ENCODE data around the gene KREMEN2.
A peak's percentile ranks its signal among the peaks of the same experiment; 100 is the strongest.

KREMEN2 gene

DNA sequence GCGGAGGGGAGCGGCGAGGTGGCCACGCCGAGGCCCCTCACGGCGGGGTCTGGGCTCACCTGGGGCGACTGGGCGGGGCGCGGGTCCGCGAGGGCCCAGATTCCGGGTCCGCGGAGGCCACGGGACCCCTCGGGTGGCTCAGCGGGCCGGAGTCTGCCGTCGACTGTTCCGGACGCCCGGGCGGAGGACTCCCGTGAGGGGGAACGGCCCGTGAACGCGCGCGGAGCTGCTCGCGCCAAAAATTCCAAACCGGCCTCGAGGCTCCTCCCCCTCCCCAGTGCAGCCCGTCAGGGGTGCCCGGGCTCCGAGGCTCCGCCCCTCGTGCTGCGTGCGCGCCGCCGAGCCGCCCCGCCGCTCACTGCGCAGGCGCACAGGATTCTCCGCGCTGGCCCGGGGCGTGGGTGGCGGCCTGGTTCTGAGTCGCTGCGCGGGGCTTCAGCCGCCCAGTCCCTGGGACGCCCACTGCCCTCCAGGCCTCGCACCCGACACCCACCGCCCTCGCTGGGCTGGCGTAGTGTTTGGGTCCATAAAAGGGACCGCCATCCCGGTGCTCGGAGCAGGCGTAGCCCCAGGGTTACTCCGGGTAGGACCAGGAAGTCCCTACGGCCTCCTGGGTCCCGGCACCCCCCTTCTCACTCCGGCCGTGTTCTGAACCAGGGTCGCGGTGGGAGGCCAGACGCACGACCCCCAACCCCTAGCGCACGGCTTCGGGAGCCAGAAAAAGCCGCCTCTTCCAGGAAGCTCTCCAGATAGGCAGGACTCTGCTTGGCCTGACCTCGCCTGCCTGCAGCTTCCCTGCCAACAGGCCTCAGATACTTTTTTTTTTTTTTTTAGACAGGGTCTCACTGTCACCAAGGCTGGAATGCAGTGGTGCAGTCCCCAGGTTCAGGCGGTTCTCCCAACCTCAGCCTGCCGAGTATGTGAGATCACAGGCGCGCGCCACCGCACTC, 16.4 kb downstream of the KREMEN2 start, which contains the start of gene PKMYT1:
TSS of gene PKMYT1 (minus strand) at position 220 of the 950 bp plus-strand sequence. CDS start 789 bp downstream, outside the sequence.
- Histone ChIP-seq H3K4me1 (ENCODE audit: control insufficient read depth, insufficient read depth, low read length) (peaks cover 5% of the 10 kb centered on the region; the same call in 1 of the 2 replicates), H3K4me3 (ENCODE audit: low read length) (peak within 1 kb of the TSS; percentile 88), H3K36me3 (ENCODE audit: control insufficient read depth, insufficient read depth, low read length) (peaks cover 12% of the 10 kb centered on the region), H3K27me3 (ENCODE audit: control insufficient read depth, insufficient read depth, low read length) (no peaks in the 10 kb centered on the region), H3K9me3 (ENCODE audit: control insufficient read depth, insufficient read depth, low read length) (no peaks in the 10 kb centered on the region), H3K27ac (ENCODE audit: low read length) (no peak within 1 kb of the TSS)
- WGBS (ENCODE audit: insufficient coverage, insufficient read length) = no CpG with 5 or more reads among the region's 91 CpGs
- DNase-seq (ENCODE audit: low read depth, low spot score) = no peak

DNA sequence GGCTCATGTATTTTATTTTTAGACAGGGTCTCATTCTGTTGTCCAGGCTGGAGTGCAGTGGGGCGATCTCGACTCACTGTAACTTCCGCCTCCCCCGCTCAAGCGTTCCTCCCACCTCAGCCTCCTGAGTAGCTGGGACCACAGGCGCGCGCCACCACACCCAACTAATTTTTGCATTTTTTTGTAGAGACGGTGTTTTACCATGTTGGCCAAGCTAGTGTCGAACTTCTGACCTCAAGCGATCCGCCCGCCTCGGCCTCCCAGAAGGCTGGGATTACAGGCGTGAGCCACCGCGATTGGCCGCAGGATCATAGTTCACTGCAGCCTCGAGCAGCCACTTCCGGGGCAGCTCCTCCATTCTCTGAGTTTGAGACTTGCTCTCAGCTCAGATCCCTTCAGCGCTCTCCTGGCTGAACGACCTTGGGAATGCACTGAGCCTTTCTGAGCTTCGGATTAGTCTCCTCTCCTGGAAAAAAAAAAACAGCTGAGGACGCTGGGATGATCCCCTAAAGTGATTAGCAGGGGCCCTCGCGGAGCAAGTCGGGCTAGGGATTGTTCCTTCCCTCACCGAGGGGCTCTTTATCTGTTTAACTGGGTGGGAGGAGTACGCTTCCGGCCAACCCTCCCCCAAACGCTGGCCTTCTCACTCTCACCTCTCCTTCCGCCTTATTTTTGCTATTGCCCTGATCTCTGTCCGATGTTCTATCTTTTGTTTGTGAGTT, 17.3 kb downstream of the KREMEN2 start:
- H3K9me3 ChIP-seq (ENCODE audit: control insufficient read depth, insufficient read depth, low read length) = no peaks in the 10 kb centered on the region

DNA sequence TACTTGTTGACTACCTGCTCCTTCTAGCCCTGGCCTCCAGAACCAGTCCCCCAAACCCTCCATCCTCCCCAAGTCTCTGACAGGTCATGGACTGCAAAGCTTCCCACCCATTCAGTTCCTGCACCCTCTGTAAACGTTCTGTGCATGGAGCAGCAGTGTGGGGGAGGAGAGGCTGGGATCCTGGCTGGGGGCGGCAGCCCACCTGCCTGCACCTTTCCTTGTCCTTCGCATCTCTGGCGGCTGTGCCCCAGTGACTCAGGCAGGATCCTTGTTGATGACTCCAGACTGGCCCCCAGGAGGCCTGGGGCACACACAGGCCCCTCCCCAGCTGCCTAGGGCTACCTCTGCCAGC, 17.8 kb downstream of the KREMEN2 start:
- H3K4me1 ChIP-seq (ENCODE audit: control insufficient read depth, insufficient read depth, low read length) = peaks cover 5% of the 10 kb centered on the region
- peaks cover 1% of the 10 kb centered on the region for H3K36me3 ChIP-seq (ENCODE audit: control insufficient read depth, insufficient read depth, low read length)
- no peaks in the 10 kb centered on the region for H3K9me3 ChIP-seq (ENCODE audit: control insufficient read depth, insufficient read depth, low read length)
- no peak for DNase-seq (ENCODE audit: low read depth, low spot score)
- no peaks in the 10 kb centered on the region for H3K27me3 ChIP-seq (ENCODE audit: control insufficient read depth, insufficient read depth, low read length)
- no peak overlapping the region for H3K4me3 ChIP-seq (ENCODE audit: low read length)
- H3K27ac ChIP-seq (ENCODE audit: low read length) = peak overlapping the region; percentile 49
- WGBS (ENCODE audit: insufficient coverage, insufficient read length) = no CpG with 5 or more reads among the region's 4 CpGs

More for the DNA sequence above, 17.3 kb downstream of the KREMEN2 start:
- no CpG with 5 or more reads among the region's 33 CpGs for WGBS (ENCODE audit: insufficient coverage, insufficient read length)
- peak overlapping the region; percentile 49 for H3K27ac ChIP-seq (ENCODE audit: low read length)
- peaks cover 5% of the 10 kb centered on the region for H3K36me3 ChIP-seq (ENCODE audit: control insufficient read depth, insufficient read depth, low read length)
- no peak for DNase-seq (ENCODE audit: low read depth, low spot score)
- peaks cover 5% of the 10 kb centered on the region; the same call in 1 of the 2 replicates for H3K4me1 ChIP-seq (ENCODE audit: control insufficient read depth, insufficient read depth, low read length)
- no peaks in the 10 kb centered on the region for H3K27me3 ChIP-seq (ENCODE audit: control insufficient read depth, insufficient read depth, low read length)
- no peak overlapping the region; the same call in 1 of the 2 replicates for H3K4me3 ChIP-seq (ENCODE audit: low read length)

DNA sequence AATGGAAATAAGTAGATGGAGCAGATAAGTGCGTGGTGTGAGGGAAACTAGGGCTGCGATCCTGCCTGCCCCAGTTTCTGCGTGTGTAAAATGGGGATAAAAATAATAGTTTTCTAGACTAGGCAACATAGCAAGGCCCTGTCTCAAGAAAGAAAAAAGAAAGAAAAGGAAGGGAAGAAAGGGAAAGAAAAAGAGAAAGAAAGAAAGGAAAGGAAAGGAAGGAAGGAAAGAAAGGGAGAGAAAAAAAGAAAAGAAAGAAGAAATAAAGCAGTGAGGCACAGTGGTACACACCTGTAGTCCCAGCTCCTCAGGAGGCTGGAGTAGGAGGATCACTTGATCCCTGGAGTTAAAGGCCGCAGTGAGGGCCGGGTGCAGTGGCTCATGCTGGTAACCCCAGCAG, 18.3 kb downstream of the KREMEN2 start:
- no peaks in the 10 kb centered on the region for H3K9me3 ChIP-seq (ENCODE audit: control insufficient read depth, insufficient read depth, low read length)
- H3K4me3 ChIP-seq (ENCODE audit: low read length) = no peak overlapping the region
- 100% methylated on average over 1 of the region's 5 CpGs for WGBS (ENCODE audit: insufficient coverage, insufficient read length)
- H3K36me3 ChIP-seq (ENCODE audit: control insufficient read depth, insufficient read depth, low read length) = no peaks in the 10 kb centered on the region; the same call in none of the 2 replicates
- no peaks in the 10 kb centered on the region for H3K27me3 ChIP-seq (ENCODE audit: control insufficient read depth, insufficient read depth, low read length)
- H3K4me1 ChIP-seq (ENCODE audit: control insufficient read depth, insufficient read depth, low read length) = peaks cover 5% of the 10 kb centered on the region
- H3K27ac ChIP-seq (ENCODE audit: low read length) = no peak overlapping the region
- DNase-seq (ENCODE audit: low read depth, low spot score) = no peak

DNA sequence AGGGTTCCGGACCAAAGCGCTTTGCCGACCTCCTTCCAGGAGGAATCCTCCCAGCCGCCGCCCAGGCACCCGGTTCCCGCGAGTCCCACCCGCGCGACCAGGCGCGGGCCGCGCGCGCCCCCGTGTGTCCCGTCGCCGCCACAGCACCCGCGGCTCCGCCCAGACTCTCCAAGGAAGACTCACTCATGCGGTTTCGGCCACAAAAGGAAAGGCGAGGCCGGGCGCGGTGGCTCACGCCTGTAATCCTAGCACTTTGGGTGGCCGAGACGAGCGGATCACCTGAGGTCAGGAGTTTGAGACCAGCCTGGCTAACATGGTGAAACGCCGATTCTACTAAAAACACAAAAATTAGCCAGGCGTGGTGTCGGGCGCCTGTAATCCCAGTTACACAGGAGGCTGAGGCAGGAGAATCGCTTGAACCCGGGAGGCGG, 19.6 kb downstream of the KREMEN2 start:
- H3K9me3 ChIP-seq (ENCODE audit: control insufficient read depth, insufficient read depth, low read length) = no peaks in the 10 kb centered on the region
- no peak overlapping the region for H3K27ac ChIP-seq (ENCODE audit: low read length)
- no CpG with 5 or more reads among the region's 42 CpGs for WGBS (ENCODE audit: insufficient coverage, insufficient read length)
- H3K36me3 ChIP-seq (ENCODE audit: control insufficient read depth, insufficient read depth, low read length) = no peaks in the 10 kb centered on the region; the same call in 1 of the 2 replicates
- peaks cover 5% of the 10 kb centered on the region for H3K4me1 ChIP-seq (ENCODE audit: control insufficient read depth, insufficient read depth, low read length)
- no peak for DNase-seq (ENCODE audit: low read depth, low spot score)
- H3K27me3 ChIP-seq (ENCODE audit: control insufficient read depth, insufficient read depth, low read length) = no peaks in the 10 kb centered on the region
- no peak overlapping the region for H3K4me3 ChIP-seq (ENCODE audit: low read length)

DNA sequence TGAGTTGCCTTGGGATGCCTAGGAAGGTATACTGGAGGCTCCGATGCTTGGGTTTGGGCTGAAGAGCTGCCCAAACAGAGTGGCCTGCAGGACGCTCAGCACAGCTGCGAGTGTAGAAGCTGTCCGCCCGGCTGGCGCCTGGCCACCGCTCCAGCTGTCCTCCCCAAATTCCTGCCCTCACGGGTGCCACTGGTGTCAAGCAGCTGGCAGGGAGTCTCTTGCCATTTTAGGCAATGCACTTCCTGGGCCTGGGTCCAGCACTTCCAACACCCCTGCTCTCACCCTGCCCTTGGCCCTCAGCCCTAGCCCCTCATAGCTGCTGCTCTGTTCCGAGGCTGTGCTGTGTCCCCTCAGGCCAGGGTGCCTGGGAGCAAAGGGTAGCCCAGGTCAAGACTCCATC, 21.4 kb downstream of the KREMEN2 start:
- Histone ChIP-seq H3K4me1 (ENCODE audit: control insufficient read depth, insufficient read depth, low read length) (peaks cover 10% of the 10 kb centered on the region), H3K27me3 (ENCODE audit: control insufficient read depth, insufficient read depth, low read length) (no peaks in the 10 kb centered on the region), H3K27ac (ENCODE audit: low read length) (no peak overlapping the region), H3K4me3 (ENCODE audit: low read length) (no peak overlapping the region), H3K9me3 (ENCODE audit: control insufficient read depth, insufficient read depth, low read length) (no peaks in the 10 kb centered on the region), H3K36me3 (ENCODE audit: control insufficient read depth, insufficient read depth, low read length) (no peaks in the 10 kb centered on the region; the same call in 1 of the 2 replicates)
- no peak for DNase-seq (ENCODE audit: low read depth, low spot score)
- no CpG with 5 or more reads among the region's 9 CpGs for WGBS (ENCODE audit: insufficient coverage, insufficient read length)

DNA sequence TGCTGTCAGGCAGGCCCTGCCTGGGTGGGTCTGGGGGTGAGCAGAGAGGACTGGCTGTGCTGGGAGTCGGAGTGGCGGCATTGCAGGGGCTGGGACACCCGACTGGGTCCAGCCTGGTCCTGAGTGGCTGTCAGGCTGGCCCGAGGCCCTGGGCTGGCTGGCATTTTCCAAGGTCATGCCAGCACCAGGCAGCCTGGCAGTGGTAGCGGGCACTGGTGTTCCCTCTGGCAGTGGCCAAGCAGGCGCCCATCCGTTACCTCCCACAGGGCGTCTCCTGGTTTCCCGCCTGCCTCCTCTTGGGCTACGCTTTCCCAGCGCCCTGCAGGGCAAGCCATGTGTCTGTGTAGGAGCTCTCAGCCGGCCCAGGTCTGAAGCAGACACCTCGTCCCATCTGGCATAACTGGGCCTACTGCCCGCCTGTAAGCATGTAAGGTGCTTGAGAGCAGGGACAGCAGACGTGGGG, 21.8 kb downstream of the KREMEN2 start:
- Histone ChIP-seq H3K27me3 (ENCODE audit: control insufficient read depth, insufficient read depth, low read length) (no peaks in the 10 kb centered on the region), H3K27ac (ENCODE audit: low read length) (no peak overlapping the region), H3K36me3 (ENCODE audit: control insufficient read depth, insufficient read depth, low read length) (no peaks in the 10 kb centered on the region; the same call in 1 of the 2 replicates), H3K4me1 (ENCODE audit: control insufficient read depth, insufficient read depth, low read length) (peaks cover 14% of the 10 kb centered on the region), H3K9me3 (ENCODE audit: control insufficient read depth, insufficient read depth, low read length) (no peaks in the 10 kb centered on the region), H3K4me3 (ENCODE audit: low read length) (no peak overlapping the region)
- no peak for DNase-seq (ENCODE audit: low read depth, low spot score)
- no CpG with 5 or more reads among the region's 15 CpGs for WGBS (ENCODE audit: insufficient coverage, insufficient read length)

DNA sequence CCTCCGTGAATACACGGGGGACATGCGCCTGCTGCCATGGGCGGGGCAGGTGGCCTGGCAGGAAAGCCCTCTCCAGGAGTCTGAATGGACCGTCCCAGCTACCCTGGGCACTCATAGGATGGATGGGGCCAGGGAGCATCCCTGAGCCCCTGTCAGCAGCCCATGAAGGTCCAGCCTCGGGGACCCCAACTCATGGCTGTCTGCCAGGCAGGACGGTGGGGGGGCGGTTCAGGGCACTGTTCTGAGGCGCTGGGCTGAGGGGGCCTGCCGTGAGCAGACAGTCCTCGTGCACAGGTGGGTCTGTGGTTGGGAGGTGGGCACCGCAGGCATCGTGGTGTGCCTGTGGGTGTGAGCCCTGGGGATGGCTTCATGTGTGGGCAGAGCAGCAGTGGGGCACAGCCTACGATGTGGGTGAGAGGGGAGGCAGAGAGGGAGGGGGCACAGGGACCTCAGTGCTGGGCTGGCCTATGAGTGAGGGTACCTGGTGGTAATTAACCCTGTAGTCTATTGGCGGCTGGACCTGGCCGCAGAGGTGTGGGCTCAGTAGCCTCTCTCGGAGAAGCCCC, 22.6 kb downstream of the KREMEN2 start:
- WGBS (ENCODE audit: insufficient coverage, insufficient read length) = no CpG with 5 or more reads among the region's 17 CpGs
- no peak overlapping the region for H3K27ac ChIP-seq (ENCODE audit: low read length)
- peaks cover 14% of the 10 kb centered on the region for H3K4me1 ChIP-seq (ENCODE audit: control insufficient read depth, insufficient read depth, low read length)
- H3K4me3 ChIP-seq (ENCODE audit: low read length) = no peak overlapping the region
- no peaks in the 10 kb centered on the region; the same call in 1 of the 2 replicates for H3K36me3 ChIP-seq (ENCODE audit: control insufficient read depth, insufficient read depth, low read length)
- no peaks in the 10 kb centered on the region for H3K9me3 ChIP-seq (ENCODE audit: control insufficient read depth, insufficient read depth, low read length)
- no peak for DNase-seq (ENCODE audit: low read depth, low spot score)
- no peaks in the 10 kb centered on the region for H3K27me3 ChIP-seq (ENCODE audit: control insufficient read depth, insufficient read depth, low read length)

DNA sequence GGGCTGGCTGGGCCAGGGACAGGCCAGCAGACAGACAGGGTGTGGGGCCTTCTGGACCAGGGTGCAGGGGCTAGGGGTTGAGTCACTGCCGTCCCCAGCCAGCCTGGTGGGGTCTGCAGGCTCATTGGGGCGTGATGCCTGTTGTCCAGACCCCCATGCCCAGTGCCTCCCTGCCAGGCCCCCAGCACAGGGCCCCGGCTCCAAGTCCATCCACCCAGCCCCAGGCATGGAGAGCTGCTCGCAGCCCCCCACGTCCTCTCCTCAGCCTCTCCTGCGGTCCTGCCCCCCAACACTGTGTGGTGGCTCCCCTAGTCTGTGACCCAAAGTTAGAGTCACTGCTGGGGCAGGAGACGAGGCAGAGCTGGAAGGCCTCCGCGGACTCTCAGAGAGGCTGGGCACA, 23.2 kb downstream of the KREMEN2 start:
- no peaks in the 10 kb centered on the region for H3K9me3 ChIP-seq (ENCODE audit: control insufficient read depth, insufficient read depth, low read length)
- no CpG with 5 or more reads among the region's 9 CpGs for WGBS (ENCODE audit: insufficient coverage, insufficient read length)
- no peaks in the 10 kb centered on the region for H3K27me3 ChIP-seq (ENCODE audit: control insufficient read depth, insufficient read depth, low read length)
- no peak overlapping the region for H3K27ac ChIP-seq (ENCODE audit: low read length)
- H3K36me3 ChIP-seq (ENCODE audit: control insufficient read depth, insufficient read depth, low read length) = no peaks in the 10 kb centered on the region; the same call in 1 of the 2 replicates
- H3K4me1 ChIP-seq (ENCODE audit: control insufficient read depth, insufficient read depth, low read length) = peaks cover 12% of the 10 kb centered on the region
- no peak for DNase-seq (ENCODE audit: low read depth, low spot score)
- H3K4me3 ChIP-seq (ENCODE audit: low read length) = no peak overlapping the region

DNA sequence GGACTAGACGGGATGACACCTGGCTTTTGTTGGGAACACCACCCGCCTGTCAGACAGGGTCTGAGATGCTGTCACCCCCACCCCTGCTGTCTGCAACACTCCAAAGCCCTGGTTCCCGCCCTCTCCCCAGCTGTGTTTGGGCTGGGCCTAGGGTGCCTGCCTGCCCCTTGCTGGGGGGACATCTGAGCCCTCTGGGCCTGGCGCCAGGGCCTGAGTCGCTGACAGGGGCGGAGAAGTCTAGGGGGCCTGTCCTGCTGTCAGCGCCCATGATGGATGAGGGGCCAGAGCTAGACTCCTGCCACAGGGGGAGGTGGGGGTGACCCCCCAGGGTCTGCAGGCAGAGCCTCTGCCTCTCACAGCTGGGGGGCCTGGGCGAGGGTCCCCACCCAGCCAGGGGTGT, 23.8 kb downstream of the KREMEN2 start:
- H3K27ac ChIP-seq (ENCODE audit: low read length) = no peak overlapping the region
- peaks cover 12% of the 10 kb centered on the region for H3K4me1 ChIP-seq (ENCODE audit: control insufficient read depth, insufficient read depth, low read length)
- no peak for DNase-seq (ENCODE audit: low read depth, low spot score)
- WGBS (ENCODE audit: insufficient coverage, insufficient read length) = no CpG with 5 or more reads among the region's 8 CpGs
- H3K4me3 ChIP-seq (ENCODE audit: low read length) = no peak overlapping the region
- H3K9me3 ChIP-seq (ENCODE audit: control insufficient read depth, insufficient read depth, low read length) = no peaks in the 10 kb centered on the region
- no peaks in the 10 kb centered on the region for H3K27me3 ChIP-seq (ENCODE audit: control insufficient read depth, insufficient read depth, low read length)
- H3K36me3 ChIP-seq (ENCODE audit: control insufficient read depth, insufficient read depth, low read length) = no peaks in the 10 kb centered on the region; the same call in 1 of the 2 replicates

Data from iPS DF 6.9 (cell line).